ENCODE results near the gene FREM1.

DNA sequence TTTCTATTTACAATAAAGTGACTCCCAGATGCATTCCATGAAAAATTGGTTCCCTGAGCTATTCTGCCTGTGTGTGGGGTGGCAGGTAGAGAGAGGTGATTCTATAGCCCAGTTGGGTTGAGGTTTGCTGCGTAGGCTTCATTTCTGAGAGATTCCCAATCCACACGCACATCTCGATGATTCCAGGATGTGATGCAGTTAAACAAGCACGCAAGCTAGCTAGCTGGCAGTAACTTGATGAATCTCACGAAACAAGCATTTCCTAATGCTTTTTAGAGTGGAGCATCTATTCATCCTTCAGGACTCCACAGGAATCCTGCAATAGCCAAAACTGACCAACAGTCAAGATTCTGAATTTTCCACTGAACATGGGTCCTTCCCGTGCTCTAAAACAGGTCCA, 143.9 kb downstream of the FREM1 start:
- no peak for TF ChIP-seq POLR2A (IDR thresholded peaks at IDR 0.05)
- TF ChIP-seq, protein P1, sequence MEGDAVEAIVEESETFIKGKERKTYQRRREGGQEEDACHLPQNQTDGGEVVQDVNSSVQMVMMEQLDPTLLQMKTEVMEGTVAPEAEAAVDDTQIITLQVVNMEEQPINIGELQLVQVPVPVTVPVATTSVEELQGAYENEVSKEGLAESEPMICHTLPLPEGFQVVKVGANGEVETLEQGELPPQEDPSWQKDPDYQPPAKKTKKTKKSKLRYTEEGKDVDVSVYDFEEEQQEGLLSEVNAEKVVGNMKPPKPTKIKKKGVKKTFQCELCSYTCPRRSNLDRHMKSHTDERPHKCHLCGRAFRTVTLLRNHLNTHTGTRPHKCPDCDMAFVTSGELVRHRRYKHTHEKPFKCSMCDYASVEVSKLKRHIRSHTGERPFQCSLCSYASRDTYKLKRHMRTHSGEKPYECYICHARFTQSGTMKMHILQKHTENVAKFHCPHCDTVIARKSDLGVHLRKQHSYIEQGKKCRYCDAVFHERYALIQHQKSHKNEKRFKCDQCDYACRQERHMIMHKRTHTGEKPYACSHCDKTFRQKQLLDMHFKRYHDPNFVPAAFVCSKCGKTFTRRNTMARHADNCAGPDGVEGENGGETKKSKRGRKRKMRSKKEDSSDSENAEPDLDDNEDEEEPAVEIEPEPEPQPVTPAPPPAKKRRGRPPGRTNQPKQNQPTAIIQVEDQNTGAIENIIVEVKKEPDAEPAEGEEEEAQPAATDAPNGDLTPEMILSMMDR (IDR thresholded peaks at IDR 0.05): no peak
